Activated CD8-positive, alpha-beta memory T cell treated with anti-CD3 and anti-CD28 coated beads, Interleukin-2, amount 50 U/mL, for 4 hours (primary cell): ENCODE results near the gene KCNH1.

Source experiments
- DNase-seq: peaks from one replicate; pipeline ENCODE4 v3.0.0-alpha.2; 2020

KCNH1 gene

GRCh38 chr1:211133836-211134669 lies at the start of gene KCNH1:
Gene KCNH1 (minus strand): TSS chr1:211134148. CDS start chr1:211133945, 203 bp downstream.
- peak; percentile 81 for DNase-seq

GRCh38 chr1:211182746-211183145 lies 48.8 kb upstream of the KCNH1 start:
- no peak for DNase-seq

- DNase-seq, result no peak
Measured at GRCh38 chr1:211174375-211174774, 40.4 kb upstream of the KCNH1 start.

DNA sequence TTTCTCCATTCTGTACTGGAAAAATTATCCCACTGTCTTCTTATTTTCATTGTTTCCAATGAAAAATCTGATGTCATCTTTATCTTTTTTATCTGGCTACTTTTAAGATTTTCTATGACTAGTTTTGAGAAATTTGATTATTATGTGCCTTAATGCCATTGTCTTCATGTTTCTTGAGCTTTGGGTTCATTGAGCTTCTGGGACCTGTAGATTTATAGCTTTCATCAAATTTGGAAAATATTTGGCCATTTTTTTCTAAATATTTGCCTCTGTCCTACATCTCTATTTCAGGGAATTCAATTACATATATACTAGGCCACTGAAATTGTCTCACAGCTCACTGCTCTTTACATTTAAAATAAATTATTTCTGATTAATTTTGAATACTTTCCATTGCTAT lies 38.7 kb upstream of the KCNH1 start:
- no peak for DNase-seq

- no peak for DNase-seq
Measured at GRCh38 chr1:211169353-211169752, 35.4 kb upstream of the KCNH1 start.

GRCh38 chr1:211158866-211159265 lies 24.9 kb upstream of the KCNH1 start:
- no peak for DNase-seq

DNA sequence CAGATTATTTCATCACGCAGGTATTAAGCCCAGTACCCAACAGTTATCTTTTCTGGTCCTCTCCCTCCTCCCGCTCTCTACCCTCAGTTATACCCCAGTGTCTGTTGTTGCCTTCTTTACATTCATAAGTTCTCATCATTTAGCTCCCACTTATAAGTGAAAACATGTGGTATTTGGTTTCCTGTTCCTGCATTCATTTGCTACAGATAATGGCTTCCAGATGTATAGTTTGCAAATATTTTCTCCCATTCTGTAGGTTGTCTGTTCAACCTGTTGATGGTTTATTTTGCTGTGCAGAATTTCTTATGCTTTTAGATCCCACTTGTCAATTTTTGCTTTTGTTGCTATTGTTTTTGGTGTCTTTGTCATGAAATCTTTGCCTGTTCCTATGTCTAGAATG lies 21.1 kb upstream of the KCNH1 start:
- DNase-seq, result no peak

DNA sequence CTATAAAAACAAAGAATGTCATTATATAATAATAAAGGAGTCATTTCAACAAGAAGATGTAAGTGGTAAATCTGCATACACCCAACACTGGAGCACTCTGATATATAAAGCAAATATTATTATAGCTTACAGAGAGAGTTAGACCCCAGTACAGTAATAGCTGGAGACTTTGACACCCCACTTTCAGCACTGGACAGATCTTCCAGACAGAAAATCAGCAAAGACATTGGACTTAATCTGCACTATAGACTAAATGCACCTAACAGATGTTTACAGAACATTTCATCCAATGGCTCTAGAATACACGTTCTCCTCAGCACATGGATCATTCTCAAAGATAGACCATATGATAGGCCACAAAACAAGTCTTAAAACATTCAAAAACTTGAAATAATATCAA lies 20.0 kb upstream of the KCNH1 start:
- DNase-seq, result no peak

- DNase-seq, result no peak
Measured at GRCh38 chr1:211148366-211148765, 14.4 kb upstream of the KCNH1 start.

DNA sequence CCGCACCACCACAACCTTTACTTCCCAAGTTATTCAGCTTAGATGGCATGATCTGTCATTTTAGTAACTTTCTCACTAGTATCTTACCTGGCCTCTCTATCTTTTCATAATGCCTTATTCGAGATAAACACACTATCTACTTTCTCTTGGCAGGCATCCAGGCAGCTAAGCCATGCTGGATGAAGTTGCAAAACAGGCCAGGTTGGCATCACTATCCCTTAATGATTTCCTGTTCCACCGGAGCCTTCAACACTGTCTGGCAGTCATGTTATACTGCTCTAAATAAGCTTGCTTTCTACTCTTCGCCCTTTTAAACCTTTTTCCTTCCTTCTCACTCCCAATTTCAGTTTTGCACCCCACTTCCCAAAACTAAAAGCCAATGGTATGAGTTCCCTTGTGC lies 12.0 kb upstream of the KCNH1 start:
- DNase-seq, result no peak

- DNase-seq, result no peak
Measured at GRCh38 chr1:211135342-211135950, 1.5 kb upstream of the KCNH1 start.

- DNase-seq, result peak; percentile 33
Measured at GRCh38 chr1:211133393-211133835, 534 bp downstream of the KCNH1 start.

DNA sequence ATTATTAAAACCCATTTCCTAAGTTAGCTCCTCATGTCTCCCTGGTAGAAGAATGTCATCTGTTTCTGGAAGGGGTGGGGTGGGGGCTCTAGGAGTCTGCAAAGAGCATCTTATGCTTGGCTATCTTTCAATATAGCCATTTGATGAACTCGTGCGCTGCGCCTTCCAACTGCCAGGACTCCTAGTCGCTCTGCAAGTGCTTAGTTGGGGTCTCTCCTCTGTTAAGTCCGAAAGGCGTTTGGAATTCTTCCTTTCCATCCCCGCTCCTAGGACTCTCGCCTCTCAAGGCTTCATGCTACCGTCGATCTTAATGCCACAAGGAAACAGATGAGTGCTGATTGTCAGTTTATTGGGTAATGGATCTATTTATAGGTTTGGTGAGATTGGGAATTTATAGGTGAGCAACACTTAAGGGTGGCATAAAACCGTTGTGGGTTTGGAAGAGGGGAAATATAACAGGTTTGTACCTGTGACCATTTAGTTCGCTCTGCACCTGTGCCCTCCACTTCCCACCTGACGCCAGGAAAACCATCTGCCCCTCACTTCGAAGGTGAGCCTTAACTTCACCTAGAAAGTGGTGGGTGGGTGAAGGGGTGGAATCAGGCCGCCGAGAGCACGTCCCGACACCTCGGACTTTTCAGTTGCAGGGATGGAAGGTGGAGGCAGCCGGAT lies 1.1 kb downstream of the KCNH1 start:
- DNase-seq, result no peak

DNA sequence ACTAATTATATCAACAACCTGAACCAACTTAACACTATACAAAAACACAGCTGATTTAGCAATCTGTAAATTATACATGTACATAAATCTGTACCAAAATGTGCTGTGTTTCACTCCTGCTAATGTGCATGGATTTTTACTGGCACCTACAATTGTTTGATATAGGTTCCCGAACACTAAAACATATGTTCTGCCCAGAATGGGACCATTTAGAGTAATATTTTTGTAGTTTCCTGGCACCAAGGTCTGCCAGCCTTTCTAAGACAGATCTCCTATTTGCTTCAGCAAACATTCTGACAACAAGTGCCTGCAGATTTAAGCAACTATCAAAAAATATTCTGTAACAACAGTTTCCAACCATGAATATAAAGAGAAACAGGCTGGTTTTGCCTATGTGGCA lies 4.2 kb downstream of the KCNH1 start:
- no peak for DNase-seq

GRCh38 chr1:211127166-211127565 lies 6.8 kb downstream of the KCNH1 start:
- DNase-seq, result no peak

DNA sequence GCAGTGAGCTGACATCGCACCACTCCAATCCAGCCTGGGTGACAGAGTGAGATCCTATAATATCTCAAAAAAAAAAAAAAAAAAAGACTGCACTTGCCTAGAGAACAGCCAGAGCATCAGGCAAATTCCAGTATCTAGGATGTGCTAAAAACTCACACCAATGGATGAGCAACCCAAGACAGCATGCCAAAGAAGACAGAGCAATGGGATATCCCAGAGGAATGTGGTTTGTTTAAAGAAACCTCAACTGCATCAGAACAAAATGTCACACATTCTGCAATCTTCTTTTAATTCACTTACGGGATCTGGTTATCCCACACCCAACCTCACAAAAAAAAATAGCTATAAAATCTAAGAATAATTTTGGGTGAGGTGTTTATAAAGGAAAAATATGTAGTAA lies 7.3 kb downstream of the KCNH1 start:
- no peak for DNase-seq

DNA sequence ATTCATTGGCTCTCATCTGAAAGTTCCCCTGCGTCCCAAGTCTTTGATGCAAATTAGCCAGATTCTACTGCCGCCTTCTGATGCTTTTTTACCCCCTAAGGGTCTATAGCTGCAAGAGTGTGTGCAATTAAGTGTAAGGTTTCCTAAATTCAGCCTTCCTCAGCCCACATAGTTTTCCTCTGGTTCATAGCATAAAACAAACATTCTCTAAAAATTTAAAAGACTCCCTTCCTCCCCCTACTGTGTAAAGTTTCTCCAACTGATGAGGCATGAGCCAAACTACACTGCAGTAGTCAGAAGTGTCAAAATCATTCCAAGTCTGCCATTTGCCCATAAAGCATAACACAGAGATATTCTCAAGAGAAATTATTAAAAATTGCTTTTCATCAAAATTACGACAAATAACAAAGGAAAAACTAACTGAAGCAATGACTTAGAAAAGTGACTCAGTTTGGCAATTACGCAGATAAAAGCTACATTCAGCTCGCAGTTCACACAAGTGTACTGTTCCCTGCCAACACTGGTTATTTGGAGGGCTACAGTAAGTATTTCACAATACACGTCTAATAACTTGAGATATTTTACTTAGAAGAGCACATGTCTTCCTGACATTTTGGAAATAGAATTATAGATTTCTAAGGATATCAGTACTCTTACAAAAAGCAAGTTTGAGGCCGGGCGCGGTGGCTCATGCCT lies 15.4 kb downstream of the KCNH1 start:
- DNase-seq, result no peak

- DNase-seq, result no peak
Measured at GRCh38 chr1:211114446-211114845, 19.5 kb downstream of the KCNH1 start.

GRCh38 chr1:211113566-211113965 lies 20.4 kb downstream of the KCNH1 start:
- no peak for DNase-seq

GRCh38 chr1:211111351-211111750 lies 22.6 kb downstream of the KCNH1 start:
- DNase-seq, result no peak

GRCh38 chr1:211101481-211101880 lies 32.5 kb downstream of the KCNH1 start:
- DNase-seq, result no peak

- DNase-seq, result no peak
Measured at GRCh38 chr1:211099393-211099792, 34.6 kb downstream of the KCNH1 start.

GRCh38 chr1:211095381-211095780 lies 38.6 kb downstream of the KCNH1 start:
- DNase-seq, result no peak
